GM10847 (cell line): ENCODE data around the gene ZNF804B.

ENCODE experiments used
- POLR2A ChIP-seq: IDR thresholded peaks from 2 replicates; pipeline ENCODE4 v1.6.1; 2011; ENCODE audit not compliant: insufficient read length; ENCODE audit errors: extremely low read depth

ZNF804B gene

DNA sequence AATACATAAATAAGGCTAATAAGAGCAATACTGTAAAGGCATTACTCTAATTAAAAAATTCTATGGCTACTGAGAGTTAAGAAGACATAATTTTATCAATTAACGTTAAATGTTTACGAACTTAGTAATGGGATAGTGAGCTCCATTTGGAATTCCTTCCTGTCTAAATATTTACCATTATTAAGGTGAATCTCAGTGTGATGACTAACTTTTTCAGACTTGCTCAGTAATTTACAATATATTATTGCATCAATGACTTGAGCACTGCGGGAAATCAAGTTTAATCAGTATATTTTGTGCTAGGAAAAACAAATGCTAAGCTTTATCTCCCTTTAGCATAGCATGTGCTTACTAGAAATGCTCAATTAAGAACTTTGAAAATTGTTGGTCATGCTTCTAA, 318.5 kb downstream of the ZNF804B start:
- TF ChIP-seq POLR2A, result no peak

DNA sequence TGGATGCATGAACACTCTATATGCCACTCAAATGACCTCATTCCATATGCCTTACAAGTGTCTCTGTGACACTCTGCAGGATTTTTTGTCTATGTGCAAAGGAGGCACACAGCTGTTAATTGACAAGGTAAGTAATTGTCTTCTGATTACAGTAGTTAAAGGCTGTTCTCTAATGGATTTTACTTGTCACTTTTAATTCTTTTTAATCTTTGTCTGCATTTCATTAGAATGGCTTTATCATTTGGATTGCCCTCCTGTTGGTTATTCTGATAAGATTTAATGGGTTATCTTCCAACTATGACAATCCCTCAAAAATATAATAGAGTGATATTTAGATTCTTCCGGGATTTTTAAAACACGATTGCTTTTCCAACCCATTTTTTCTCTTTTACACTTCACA, 326.1 kb downstream of the ZNF804B start:
- TF ChIP-seq POLR2A, result no peak

DNA sequence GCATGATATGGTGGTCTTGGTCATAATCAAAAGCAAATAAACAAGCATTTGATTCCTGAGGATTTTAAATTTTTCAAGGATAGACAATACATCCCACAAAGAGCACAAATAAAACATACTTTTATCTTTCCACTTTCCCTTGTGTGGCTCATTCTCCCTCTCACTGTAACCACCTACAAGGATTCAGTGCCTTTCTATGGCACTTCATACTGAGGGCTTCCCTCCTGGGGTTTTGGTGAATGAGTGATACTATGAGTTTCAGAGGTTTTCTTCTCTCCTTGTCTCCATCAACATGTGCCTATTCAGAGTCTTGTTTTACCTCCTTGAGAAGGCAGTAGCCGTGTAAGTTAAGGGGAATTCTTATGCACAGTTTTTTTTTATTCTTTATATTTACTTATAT, 332.1 kb downstream of the ZNF804B start:
- TF ChIP-seq POLR2A, result no peak

DNA sequence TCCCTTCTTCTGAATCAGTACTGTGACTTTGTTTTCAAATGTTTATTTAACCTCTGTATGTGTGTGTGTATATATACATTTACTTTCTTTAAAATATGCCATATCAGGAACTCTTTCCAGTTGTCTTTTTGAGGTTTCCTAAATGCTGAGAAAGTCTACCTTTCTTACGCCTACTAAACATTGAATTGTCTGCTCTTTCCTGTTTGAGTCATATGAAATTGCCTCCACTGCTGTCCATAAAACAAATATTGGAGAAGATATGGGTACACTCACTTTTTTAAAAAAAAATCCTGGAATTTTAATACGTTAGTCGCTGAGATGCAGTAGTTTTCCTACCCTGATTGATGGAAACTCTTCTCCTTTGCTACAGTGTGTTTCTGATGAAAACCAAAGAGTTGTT, 334.8 kb downstream of the ZNF804B start:
- TF ChIP-seq POLR2A, result no peak

DNA sequence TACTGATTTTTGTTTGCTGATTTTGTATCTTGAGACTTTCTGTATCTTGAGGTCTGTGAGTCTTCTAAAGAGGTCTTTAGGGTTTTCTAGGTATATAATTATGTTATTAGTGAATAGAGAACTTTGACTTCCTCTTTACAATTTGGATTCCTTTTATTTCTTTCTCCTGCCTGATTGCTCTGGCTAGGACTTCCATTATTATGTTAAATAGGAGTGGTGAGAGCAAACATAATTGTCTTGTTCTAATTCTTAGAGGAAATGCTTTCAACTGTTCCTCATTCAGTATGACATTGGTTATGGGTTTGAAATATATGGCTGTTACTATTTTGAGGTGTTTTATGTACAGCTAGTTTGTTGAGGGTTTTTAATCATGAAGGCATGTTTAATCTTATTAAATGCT, 344.1 kb downstream of the ZNF804B start:
- TF ChIP-seq POLR2A, result no peak

DNA sequence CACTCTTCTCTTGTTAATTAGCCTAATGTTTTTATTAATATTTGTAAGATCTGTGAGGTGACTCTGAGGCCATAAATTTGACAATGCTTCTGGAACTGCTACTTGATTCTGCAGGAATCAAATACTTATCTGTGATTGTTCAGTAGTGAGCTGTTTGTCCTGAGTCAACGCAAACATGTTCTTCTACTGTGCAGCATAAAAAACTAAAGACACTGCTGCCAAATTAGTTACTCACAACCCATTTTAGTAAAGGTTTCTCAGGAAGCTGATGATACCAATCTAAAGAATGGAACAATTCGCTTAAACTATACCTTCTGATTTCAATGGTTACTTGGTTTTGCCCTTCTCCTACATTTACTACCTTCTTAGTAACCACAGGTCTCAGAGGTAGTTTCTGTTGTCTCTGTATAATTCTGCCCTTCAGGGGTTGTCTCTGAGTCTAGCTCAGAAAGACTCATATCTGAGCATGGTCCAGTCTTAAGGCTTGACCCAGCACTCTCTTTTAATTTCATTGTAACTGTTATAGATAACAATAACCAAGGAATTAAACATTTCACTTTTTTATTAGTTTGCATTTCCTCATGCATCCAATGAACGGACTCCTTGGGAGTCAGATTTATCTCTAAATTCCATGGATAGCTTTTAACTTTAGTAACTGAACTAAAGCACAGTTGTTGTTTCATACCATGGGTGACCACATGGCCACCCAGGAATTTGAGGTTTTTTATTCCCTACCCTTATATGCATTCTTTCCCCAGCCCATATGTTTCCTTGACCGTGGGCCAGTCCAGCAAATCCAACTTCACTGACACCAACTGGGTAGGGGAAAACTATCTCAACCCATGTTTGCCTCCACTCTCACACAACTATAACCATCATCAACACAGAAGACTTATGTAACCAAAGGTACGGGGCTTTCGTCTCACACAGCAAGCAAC, 345.5 kb downstream of the ZNF804B start:
- no peak for TF ChIP-seq POLR2A

DNA sequence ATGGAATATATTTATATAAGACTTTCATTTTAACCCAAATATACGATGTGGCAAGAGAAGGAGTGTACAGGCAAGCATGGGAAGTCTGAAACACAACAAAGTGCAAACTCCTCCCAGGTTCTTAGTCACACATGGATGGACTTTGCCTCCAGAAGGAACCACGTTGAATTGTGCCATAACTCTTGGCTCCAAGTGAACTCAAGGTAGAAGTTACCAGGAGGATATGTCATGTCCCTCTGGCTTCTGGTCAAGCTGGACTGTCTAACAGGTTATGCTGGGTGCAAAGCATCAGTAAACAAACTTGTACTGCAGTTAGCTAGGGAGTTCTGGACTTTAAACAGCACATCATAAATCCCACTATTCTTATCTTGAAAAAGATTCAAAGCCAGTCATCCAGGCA, 364.4 kb downstream of the ZNF804B start:
- TF ChIP-seq POLR2A, result no peak

DNA sequence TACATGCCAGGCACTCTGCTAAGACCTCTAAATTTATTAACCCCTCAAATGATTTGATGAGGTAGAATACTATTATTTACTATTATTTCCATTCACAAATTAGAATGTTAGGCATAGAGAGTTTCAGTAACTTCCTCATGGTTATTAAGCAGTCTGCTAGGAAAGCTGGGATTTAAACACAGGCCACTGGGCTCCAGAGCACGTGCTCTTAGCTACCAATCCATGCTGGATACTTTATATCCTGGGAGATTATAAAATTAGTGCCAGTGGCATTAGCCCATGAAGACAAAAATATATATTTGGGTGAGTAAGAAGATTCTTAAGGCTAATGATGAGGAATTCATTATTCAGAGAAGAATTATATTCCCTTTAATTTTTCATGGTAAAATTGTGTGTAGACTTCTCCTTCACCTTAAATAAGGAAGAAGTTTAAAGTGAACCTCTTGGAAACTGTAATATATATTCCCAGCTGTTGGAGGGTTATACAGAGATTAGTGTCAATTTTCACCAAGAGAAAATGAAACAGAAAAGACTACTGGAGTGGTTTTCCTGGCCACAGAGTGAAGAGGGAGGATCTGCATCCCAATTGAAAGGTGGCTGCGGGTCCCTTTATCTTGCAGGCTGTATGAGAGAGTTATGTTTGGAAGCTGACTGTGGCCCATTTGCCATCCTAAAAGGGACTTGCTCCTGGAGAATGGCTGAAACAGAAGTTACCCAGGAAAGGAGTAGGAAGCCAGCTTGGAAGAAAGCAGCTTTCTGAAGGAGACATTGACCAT, 370.3 kb downstream of the ZNF804B start:
- TF ChIP-seq POLR2A, result no peak

DNA sequence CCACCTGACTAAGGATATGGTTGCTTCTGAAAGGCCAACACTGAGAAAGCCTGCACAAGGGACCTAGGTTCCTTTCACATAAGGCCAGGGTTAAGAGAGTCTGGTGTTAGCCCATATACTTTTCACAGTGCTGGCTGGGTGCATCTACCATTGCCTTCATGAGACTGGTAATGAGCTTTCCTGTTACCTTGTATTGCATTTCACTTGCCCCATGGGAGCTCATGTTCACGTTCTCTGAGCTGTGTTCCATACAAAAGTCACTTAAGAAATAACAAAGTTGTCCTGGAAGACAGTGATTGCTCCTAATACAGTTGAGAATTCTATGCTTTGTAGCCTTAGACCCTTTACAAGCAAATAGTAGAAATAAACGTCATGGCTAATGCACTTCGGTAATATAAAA, 373.9 kb downstream of the ZNF804B start:
- TF ChIP-seq POLR2A, result no peak

DNA sequence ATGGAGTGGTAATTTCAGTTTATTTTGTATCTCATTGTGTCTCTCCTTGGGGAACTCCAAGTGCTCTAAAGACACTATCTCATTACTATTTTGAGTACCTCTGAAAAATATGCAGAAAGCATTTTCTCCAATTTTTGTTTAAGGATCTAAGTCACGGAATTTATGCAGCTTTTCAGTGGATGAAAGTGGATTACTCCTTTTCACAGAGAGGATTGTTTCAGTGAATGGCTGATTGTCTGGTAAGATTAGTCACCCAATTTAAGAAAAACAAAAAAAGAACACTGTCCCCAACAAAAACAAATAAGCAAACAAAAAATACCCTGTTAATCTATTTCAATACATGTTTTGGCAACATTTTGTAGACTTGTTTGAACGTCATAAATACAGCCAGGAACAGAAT, 374.3 kb downstream of the ZNF804B start:
- TF ChIP-seq POLR2A, result no peak

DNA sequence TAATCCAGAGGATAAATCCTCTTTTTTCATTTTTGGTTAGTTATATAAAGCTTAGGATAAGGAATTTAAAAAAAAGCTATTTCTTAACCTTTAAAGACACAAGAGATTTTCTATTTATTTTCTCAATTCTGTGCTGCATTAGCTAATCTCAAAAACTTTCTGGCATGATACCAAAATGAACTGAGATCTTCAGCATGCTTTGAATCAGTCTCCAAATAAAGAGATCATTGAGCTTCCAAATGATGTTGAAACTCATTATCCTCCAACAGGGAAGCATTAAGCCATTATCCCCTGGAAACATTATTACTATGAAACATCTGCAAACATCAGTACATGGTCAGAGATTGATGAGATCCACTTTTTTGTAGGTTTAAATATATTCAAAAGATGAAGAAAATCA, 386.3 kb downstream of the ZNF804B start:
- no peak for TF ChIP-seq POLR2A

DNA sequence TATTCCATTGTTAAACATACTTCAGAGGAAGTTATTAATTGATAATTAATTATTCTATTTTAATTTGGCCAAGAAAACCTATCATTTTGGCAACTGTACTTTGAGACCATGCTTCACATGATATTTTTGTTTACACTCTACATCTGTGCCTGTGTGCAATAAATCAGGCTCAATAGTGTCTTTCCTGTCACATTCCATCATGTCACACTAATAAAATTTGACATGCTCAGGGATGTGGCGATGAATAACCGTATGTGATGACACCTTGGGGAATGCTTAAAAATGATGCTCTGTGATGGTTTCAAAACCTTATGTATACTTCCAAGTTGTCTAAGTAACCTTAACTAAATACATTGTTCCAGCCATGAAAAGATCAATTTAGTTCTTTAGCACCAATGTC, 400.6 kb downstream of the ZNF804B start:
- no peak for TF ChIP-seq POLR2A

DNA sequence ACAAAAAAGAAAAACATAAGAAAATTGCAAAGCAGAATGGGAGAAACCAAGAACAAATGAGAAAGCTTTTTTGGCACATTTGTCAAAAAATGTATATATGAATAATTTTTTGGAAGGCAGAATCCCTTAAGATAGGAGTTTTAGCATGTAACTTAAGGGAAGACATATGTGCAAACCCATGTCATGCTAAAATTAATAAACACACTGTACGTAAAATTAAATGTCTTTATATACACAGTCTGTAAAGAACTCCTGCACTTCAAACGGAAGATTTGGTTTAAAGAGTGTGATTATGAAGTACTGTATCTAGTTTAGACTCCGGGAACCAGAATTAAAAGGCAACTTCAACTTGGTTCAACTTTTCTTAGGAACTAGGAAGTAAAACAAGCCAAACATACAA, 405.9 kb downstream of the ZNF804B start:
- TF ChIP-seq POLR2A, result no peak

DNA sequence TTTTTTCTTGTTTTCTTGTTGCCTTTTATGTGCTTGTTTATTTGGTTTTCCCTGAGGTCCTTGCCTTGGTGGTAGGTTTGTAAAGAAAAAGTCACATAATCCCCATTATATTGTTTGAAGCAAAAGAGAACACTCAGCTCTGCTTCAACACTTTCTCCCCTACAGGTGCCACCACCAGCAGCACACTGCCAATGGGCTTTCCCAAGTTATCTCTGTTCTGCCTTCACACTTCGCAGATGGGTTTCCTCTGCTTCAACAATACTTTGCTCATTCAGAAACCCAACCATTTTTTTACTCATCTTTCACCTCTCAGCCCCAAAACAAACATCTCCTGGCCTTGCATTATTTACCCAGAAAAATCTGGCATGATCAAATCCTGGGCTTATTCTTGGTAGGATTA, 411.1 kb downstream of the ZNF804B start:
- TF ChIP-seq POLR2A, result no peak

DNA sequence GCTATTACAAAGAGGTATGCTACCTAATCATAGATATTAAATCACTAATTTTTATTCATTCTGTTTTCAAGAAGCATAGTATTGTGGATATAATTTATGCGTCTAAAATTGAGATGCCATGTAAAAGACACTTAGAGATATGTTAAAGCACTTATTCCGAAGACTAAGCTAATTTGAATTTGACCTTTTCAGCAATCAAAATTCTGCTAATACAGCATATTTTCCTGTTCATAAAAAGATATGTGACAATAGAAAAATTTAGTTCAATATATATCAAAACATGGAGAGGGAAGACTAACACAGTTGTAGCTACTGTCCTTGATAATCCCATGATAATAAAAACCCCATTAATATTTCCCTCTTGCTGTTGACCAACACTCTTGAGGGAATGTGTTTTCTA, 422.6 kb downstream of the ZNF804B start:
- TF ChIP-seq POLR2A, result no peak

DNA sequence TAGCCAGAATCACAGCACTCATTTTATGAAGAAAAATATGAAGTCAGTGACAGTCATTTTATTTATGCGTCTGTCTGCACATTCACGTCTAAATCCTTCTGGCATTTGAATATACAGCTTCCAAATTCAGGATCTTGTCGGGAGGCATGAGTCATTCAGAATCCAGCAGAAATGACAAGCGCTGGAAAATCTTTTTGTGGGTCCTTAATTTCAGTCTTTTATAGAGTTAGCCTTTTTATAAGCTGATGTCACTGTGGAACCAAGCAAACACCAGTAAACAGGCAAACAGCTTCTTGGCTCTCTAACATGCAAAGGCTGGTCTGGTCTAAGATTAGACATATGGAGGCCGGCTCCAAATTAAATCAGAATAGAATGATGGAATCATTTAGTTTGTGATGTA, 424.2 kb downstream of the ZNF804B start:
- no peak for TF ChIP-seq POLR2A
